Kidney epithelial cell (primary cell): ENCODE data around the gene CTTNBP2. TPM values are rescaled to one million over a fixed set of nuclear protein-coding genes. Genes with fewer than 3 reads are reported as not detected.

Source experiments
- DNase-seq: peaks from one replicate; pipeline ENCODE4 v3.0.0-alpha.2; 2010; ENCODE audit warnings: low read depth
- H3K27me3 ChIP-seq: 2 replicates; pipeline ENCODE4 v1.6.0; 2011; ENCODE audit warnings: low read length; ENCODE audit not compliant: control insufficient read depth, insufficient read depth
- H3K36me3 ChIP-seq: 2 replicates; pipeline ENCODE4 v1.5.1; 2011; ENCODE audit warnings: low read length; ENCODE audit not compliant: control insufficient read depth, insufficient read depth
- H3K4me3 ChIP-seq: 2 replicates; pipeline ENCODE4 v1.5.1; 2011; ENCODE audit warnings: low read depth, mild to moderate bottlenecking, control low read depth, low read length
- CTCF ChIP-seq: IDR thresholded peaks from 2 replicates; pipeline ENCODE4 v1.5.1; 2011; ENCODE audit warnings: mild to moderate bottlenecking, moderate library complexity, low read length, control low read depth, inconsistent platforms; ENCODE audit not compliant: insufficient read depth, poor library complexity, severe bottlenecking
- total RNA-seq: library from RNA; depleted of rRNA; stranded (reverse); fragments of >200 nt; gene quantifications from 2 replicates; pipeline ENCODE4 v1.2.3, GENCODE V29; 2015

Gene CTTNBP2
- total RNA-seq, 1 donor from 2014 or later = 5.3 TPM

DNA sequence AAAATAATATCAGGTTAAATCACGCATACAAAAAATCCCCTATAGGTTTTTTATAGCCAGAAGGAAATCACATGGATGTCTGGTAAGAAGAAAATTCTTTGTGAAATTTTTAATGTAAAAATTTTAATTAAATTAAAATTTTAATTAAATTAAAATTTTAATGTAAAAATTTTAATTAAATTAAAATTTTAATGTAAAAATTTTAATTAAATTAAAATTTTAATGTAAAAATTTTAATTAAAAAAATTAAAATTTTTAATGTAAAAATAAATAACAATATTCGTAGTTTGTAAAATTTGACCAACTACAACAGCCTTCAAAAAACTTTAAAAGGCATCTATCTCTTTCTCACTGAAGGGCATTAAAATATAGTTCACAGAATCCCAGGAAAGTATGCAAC lies 61.5 kb downstream of the CTTNBP2 start:
- DNase-seq = no peak
- Histone ChIP-seq H3K27me3 (no peaks in the 10 kb centered on the region), H3K4me3 (no peak overlapping the region), H3K36me3 (peaks cover 1% of the 10 kb centered on the region)
- no peak for TF ChIP-seq CTCF

GRCh38 chr7:117810642-117811512 lies 62.4 kb downstream of the CTTNBP2 start:
- DNase-seq = no peak
- TF ChIP-seq CTCF = no peak

DNA sequence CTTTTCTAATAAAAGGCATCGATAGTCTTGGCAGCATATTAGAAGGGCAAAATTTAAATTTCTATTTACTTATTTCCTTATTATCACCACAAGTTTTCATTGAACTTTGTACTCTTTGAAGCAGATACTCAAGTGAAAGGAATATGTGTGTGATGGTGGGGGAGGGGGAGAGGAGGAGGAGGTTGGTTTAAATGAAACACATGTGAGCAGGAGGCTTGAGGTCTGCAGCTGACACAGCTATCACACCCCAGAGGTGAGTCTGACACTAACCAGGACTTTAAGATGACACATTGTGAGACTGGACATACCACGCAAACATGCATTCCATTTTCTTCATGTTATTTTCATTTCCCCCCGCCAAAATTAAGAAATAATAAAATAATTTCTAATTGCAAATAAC lies 63.3 kb downstream of the CTTNBP2 start:
- Histone ChIP-seq H3K4me3 (no peak overlapping the region), H3K27me3 (no peaks in the 10 kb centered on the region), H3K36me3 (peaks cover 3% of the 10 kb centered on the region)
- DNase-seq = no peak
- TF ChIP-seq CTCF = no peak

More at GRCh38 chr7:117810642-117811512, 62.4 kb downstream of the CTTNBP2 start:
- Histone ChIP-seq H3K27me3 (no peaks in the 10 kb centered on the region), H3K4me3 (no peak overlapping the region), H3K36me3 (peaks cover 1% of the 10 kb centered on the region)

DNA sequence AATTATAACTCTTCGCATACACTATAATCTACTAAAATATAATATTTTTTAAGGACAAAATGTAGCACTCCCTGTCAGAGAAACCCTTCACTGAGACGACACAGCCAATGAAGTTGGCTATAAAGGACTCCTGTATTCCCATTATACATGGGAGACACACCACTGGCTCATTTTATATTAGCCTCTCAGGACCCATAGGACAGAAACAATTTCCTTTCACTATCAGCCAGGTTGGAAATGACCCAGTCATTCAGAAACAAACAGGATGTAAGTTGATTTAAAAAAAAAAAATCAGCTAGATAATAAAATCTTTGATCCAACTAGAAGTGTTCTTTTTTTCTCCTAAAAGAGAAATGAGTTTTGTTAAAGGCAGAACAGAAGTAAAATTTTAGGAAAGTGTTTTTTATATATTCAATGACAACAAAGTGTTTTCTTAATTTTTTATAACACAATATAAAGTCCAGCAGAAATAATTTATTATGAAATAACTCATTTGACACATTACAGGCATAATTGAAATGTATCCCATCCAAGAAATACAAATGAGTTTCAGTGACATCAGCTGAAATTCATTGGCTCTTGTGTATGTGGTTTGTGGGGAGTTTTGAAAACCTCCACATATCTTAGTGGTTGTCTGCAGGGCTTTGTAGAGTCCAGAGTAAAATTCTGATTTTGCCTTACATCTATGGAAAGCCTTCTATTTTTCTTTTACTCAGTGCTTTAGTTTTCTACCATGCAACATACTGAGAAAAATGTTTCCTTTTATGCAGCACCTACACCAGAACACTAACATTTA lies 64.1 kb downstream of the CTTNBP2 start:
- Histone ChIP-seq H3K36me3 (peaks cover 3% of the 10 kb centered on the region), H3K27me3 (no peaks in the 10 kb centered on the region), H3K4me3 (no peak overlapping the region)
- no peak for DNase-seq
- no peak for TF ChIP-seq CTCF

- TF ChIP-seq CTCF = no peak
- DNase-seq = no peak
- H3K4me3 ChIP-seq = no peak overlapping the region
These were observed 64.9 kb downstream of the CTTNBP2 start for GRCh38 chr7:117808341-117808757.

More at GRCh38 chr7:117808341-117808757, 64.9 kb downstream of the CTTNBP2 start:
- no peaks in the 10 kb centered on the region for H3K27me3 ChIP-seq
- H3K36me3 ChIP-seq = peaks cover 3% of the 10 kb centered on the region
